A549 treated with CpdA at 1 μM for 4 hours (cell line): ENCODE measurements around the gene OR4P4. TPM values are rescaled to one million over a fixed set of nuclear protein-coding genes. Genes with fewer than 3 reads are reported as not detected.

ENCODE experiments used
- total RNA-seq: library from RNA; stranded (reverse); fragments of 200-300 nt; extraction: Qiagen RNA extraction; gene quantifications from 5 replicates; pipeline ENCODE4 v1.2.3, GENCODE V29; 2022; ENCODE audit warnings: low read depth

OR4P4 gene
- total RNA-seq, result not detected in 5 replicates

GRCh38 chr11:55634813-55635212 lies at the start of gene OR4P4:
Gene OR4P4, plus strand, starts transcription at chr11:55635113.

GRCh38 chr11:55607545-55607944 lies 27.4 kb upstream of the OR4P4 start, which contains the start of gene OR4C11:
Gene OR4C11, minus strand, starts transcription at chr11:55607645. Its CDS starts 3,272 bp downstream, at chr11:55604373.

DNA sequence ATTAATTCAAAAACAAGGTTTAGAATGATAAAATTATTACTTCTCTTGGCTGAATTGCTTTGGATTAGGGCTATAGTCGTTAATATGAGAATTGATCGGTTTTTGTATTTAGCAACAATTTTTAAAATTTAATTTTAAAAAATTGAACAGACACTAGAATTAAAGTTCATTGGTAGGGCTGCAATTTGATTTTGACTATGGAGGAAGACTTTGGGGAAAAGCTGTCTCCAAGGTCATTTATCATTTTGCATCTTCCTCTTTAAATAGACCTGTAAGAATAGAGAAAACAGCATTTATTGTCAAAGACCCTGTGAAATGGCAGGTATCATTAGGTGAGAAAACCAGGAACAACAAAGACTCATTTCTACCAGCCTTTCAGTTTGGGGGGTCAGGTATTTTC lies 13.1 kb downstream of the OR4P4 start, which contains the start of gene OR4S2:
TSS of gene OR4S2 (plus strand) at position 301 of the 400 bp plus-strand sequence. CDS start 2,577 bp downstream, outside the sequence.

DNA sequence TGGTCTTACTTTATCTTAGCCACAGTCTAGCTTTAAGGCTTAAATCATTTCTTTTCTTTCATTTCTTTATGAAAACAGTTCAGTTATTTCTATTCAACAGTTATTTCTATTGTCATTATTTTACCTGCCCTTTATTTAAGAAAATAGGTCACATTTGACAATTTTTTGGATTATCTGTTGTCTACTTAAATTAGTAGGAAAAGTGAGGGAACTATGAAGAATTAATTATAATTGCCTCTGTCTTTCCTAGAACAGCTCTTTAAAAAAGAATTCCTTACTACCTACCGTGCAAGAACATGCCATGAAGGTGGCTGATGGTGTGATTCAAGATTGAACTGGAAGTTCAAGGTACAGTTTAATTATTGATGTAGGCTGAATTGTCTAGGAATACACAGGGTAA lies 27.0 kb downstream of the OR4P4 start, which contains the start of gene OR4C6:
TSS of gene OR4C6 (plus strand) at position 301 of the 400 bp plus-strand sequence. CDS start 2,966 bp downstream, outside the sequence.

Other genes starting within 250 kb of the OR4P4 start
- gene OR4C15, start 80.6 kb upstream of the OR4P4 start, total RNA-seq, result not detected in 5 replicates
- gene OR4C16, start 63.0 kb upstream of the OR4P4 start, total RNA-seq, result not detected in 5 replicates
- gene OR4C11, start 27.5 kb upstream of the OR4P4 start, total RNA-seq, result not detected in 5 replicates
- not detected in 5 replicates for gene OR4S2, start 13.2 kb downstream of the OR4P4 start, total RNA-seq
- gene OR4C6, start 27.1 kb downstream of the OR4P4 start, total RNA-seq, result not detected in 5 replicates
- gene OR5D13, start 138.3 kb downstream of the OR4P4 start, total RNA-seq, result not detected in 5 replicates
- not detected in 5 replicates for gene OR5D14, start 160.4 kb downstream of the OR4P4 start, total RNA-seq
- gene OR5L1, start 176.3 kb downstream of the OR4P4 start, total RNA-seq, result not detected in 5 replicates
- gene OR5D18, start 184.5 kb downstream of the OR4P4 start, total RNA-seq, result not detected in 5 replicates
- gene OR5L2, start 192.1 kb downstream of the OR4P4 start, total RNA-seq, result not detected in 5 replicates
- gene OR5D16, start 203.6 kb downstream of the OR4P4 start, total RNA-seq, result not detected in 5 replicates
- gene TRIM51, start 248.2 kb downstream of the OR4P4 start, total RNA-seq, result not detected in 5 replicates